Mesenteric fat pad (tissue), 1 donor: ENCODE measurements around the gene FBN1. TPM values are rescaled to one million over a fixed set of nuclear protein-coding genes. Genes with fewer than 3 reads are reported as not detected.

ENCODE experiments used
- DNase-seq: peaks from one replicate; pipeline ENCODE4 v3.0.0-alpha.2; 2020; ENCODE audit warnings: low spot score
- total RNA-seq: library from RNA; stranded (reverse); fragmentation: NEBNext Ultra II Directional; extraction: Animal tissue kit (Norgen Biotek cat#: 25700); gene quantifications from one replicate; pipeline ENCODE4 v1.2.1, GENCODE V29; 2021
- donor health status: DM: yes; HTN: yes; CAD: no.

Gene FBN1
- total RNA-seq, 1 donor from 2014 or later = 297 TPM

- DNase-seq = no peak
These were observed 123.4 kb downstream of the FBN1 start for GRCh38 chr15:48522123-48522522.

DNA sequence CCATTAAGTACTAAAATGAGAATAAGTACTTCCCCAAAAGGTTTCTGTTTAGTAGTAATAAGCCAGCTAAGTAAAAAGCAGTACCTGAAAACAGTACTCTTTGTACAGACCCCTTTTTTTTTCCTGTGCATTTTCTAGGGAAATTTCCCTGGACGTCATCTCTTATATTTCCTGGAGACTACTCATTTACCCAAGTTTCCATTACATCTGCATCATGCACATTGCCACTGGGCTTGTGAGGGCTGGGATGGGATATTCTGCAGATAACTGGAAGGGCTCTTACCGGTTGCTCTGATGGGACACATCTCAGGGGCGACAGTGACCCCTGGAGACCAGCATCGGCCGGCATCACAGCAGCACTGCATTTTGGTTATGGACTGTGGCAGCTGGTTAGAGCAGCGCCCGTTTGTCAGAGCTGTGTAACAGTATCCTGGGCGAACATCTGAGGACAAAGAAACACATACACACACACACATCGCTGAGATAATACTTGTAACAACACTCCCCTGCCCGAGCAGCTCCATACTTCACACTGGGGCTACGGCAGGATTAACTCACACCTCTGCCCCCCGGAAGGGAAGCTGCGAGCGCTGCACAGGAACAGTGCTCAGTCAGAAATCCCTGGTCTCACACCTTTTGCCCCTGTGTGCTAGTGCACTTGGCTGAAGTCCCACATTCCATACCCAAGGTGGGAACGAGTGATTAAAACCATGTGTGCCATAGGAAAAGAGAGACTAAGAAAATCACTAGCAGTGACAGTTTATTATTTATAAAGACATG lies 124.9 kb downstream of the FBN1 start:
- no peak for DNase-seq

DNA sequence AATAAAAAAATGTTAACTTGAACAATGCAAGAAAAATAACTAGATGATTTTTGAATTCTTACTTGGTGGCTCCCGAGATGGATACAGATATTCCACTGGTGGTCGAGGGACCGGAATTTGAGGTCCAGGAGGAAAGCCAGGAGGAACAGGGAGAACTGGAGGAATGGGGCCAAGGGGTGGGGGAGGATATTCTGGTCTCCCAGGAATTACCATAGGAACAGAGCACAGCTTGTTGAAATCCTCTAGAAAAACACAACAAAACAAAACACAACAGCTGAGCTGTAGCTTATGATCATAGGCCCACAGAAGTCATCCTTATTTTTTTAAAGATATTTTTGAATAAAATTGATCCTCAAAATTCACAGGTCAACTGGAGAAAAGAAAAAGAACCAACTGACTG lies 129.4 kb downstream of the FBN1 start:
- no peak for DNase-seq

DNA sequence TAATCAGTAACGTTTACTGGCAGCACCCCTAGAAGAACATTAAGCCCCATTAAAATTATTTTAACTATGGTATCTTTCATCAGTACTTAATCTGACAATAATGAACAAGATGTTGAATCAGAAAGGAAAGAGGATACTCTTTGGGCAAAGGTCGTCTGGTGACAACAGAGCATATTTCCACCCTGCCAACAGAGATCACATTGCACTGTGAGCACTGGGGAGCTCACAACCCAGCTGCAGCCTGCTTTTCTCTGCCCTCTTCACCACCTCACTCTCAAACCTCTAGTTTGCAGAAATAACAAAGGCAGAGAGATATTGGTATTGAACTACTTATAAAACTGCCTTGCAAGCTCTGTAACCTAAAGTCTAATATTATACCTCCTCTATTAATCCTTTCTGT lies 130.0 kb downstream of the FBN1 start:
- no peak for DNase-seq

DNA sequence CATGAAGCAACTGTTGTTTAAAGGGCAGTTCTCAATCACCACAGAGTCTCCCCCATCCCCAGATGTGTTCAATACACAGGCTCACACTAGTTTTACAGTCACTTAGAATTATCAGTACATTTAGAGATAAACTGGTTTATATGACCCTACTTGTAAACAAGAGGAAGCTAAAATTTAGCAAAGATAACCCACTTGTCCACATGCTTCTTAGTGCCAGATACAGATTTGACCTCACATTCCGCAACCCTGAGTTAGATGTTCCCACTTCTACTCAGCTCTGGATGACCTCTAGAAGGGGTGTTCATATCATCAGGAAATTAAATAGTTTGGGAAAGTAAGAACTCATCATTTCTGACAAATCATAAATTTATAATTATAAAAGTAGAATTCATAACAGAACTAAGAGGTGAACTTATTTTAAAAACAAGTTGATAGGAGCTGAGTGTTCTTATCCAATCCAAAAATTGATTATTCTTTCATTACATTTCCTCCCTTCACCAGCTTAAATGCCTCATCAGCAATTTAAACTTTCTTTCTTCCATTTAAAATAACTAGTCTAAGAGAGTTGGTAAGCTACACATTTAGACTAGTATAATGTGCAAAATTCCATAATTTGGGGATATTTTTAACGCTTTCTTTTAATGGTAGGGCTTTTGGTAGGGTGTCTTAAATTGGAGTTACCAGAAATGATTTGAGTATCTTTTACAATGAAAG lies 131.2 kb downstream of the FBN1 start:
- no peak for DNase-seq

- no peak for DNase-seq
These were observed 134.5 kb downstream of the FBN1 start for GRCh38 chr15:48510976-48511375.

GRCh38 chr15:48507416-48508065 lies 138.0 kb downstream of the FBN1 start:
- DNase-seq = no peak

- no peak for DNase-seq
These were observed 140.4 kb downstream of the FBN1 start for GRCh38 chr15:48505067-48505466.

DNA sequence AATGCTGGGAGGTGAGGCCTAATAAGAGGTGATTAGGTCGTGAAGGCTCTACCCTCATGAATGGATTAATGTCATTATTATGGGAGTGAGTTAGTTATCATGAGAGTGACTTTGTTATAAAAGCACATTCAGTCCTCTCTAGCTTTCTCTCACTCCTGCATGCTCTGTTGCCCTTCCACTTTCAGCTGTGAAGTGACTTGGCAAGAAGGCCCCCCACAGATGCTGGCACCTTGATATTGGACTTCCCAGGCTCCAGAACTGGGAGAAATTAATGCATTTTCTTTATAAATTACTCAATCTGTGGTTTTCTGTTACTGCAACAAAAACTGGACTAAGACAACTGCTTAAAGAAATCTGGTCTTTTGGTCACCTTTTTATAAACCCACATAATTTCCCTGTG lies 144.3 kb downstream of the FBN1 start:
- no peak for DNase-seq

GRCh38 chr15:48500595-48500994 lies 144.9 kb downstream of the FBN1 start:
- no peak for DNase-seq

DNA sequence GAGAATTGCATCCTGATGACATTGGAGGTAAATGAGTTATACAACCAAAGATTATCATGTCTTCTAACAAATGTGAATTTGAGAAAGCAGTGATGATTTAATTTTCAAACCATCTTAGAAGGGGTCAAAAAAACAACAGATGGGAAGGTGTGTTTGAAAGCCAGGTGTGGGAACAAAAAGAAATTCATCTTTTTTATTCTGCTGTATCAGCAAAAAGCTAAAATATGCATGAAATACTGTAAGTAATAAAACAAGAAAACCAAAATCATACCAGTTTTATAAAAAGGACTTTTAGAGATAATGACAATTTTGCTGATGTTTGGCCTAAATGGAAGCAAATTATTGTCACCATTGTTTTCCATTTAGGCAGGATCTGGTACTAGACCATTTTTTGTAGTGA lies 145.5 kb downstream of the FBN1 start:
- no peak for DNase-seq

GRCh38 chr15:48498828-48499227 lies 146.7 kb downstream of the FBN1 start:
- DNase-seq = no peak

- no peak for DNase-seq
These were observed 150.9 kb downstream of the FBN1 start for GRCh38 chr15:48494631-48495030.

DNA sequence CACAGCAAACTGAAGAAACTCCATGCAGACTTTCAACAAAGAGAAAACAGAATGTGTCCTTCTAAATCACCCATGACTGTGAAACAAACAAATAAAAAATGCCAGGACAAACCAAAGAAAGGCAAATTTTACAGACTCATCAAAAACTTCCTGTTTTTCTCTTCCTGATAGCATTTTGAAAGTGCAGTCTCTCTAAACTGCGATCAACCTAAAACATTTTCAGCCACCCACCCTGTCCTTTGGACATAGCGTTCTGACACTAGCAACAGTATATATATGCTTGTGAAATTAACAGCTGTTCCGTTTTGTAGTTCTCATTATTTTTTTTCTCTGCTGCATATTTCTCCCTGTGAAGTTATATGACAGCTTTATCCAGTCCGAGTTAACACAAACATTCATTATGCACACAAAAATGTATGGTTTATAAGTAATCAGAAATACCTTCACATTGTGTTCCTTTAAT lies 151.7 kb downstream of the FBN1 start:
- no peak for DNase-seq

GRCh38 chr15:48493084-48493762 lies 152.3 kb downstream of the FBN1 start:
- no peak for DNase-seq

GRCh38 chr15:48486228-48486627 lies 159.3 kb downstream of the FBN1 start:
- DNase-seq = no peak

GRCh38 chr15:48481802-48482201 lies 163.7 kb downstream of the FBN1 start:
- DNase-seq = no peak

DNA sequence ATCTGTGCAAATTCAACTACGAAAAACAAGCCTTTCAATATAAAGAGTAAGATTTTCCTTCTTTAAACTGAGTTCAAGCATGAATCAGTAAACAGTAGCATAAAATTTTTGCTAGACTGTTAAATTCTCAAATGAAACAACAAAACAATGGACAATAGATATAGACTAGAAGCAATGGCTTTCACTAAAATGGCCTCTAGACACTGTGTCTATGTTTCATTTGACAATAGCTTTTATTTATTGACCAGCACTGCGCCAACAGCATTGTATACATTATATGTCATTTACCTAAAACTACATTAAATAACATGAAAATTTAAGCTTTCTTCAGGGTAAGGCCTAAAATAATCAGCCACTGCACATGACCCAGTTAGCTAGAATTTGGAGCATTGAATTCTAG lies 165.8 kb downstream of the FBN1 start:
- no peak for DNase-seq

GRCh38 chr15:48478581-48478980 lies 166.9 kb downstream of the FBN1 start:
- DNase-seq = no peak

DNA sequence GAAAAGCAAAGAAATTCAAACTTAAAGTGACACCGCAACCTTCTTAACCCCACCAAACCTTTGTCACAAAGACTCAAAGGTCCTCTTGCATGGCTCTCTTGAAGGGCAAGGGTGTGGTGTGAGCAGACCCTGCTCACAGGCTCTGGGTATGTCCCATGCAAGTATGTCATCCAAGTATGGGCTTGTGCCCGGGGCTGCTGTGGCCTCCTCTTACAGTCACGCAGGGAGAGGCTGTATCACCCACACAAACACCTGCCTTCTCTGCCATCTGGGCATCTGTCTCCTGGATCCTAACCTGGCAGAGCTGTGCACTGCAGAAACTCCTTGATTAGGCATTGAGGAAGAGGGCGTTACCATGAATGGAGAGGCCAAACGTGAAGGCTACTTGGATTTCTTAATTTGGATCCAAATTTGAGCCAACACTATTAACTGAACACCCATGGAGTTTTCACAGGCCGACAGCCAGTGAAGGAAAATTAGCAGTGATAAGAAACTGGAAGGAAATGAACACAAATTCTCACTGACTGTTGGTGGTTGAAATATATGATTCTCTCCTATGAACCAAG lies 167.6 kb downstream of the FBN1 start:
- no peak for DNase-seq
